ENCODE results near the gene SLC35G1.
A peak's percentile ranks its signal among the peaks of the same experiment; 100 is the strongest.

Gene SLC35G1

GRCh38 chr10:93867525-93867924 lies 26.3 kb upstream of the SLC35G1 start:
- no peak overlapping the region for H3K4me3 ChIP-seq
- in situ Hi-C loops (cut with MboI; ENCODE audit: low sequenced_read_pairs) = no loop called here
- no peak for DNase-seq (ENCODE audit: low spot score in 2 of 2)
- H3K36me3 ChIP-seq (replicated peaks) = no peaks in the 10 kb centered on the region
- H3K4me1 ChIP-seq = no peaks in the 10 kb centered on the region
- H3K27me3 ChIP-seq (ENCODE audit: low read depth) = peaks cover 11% of the 10 kb centered on the region
- no peaks in the 10 kb centered on the region; the same call in 1 of the 2 replicates for H3K9me3 ChIP-seq

DNA sequence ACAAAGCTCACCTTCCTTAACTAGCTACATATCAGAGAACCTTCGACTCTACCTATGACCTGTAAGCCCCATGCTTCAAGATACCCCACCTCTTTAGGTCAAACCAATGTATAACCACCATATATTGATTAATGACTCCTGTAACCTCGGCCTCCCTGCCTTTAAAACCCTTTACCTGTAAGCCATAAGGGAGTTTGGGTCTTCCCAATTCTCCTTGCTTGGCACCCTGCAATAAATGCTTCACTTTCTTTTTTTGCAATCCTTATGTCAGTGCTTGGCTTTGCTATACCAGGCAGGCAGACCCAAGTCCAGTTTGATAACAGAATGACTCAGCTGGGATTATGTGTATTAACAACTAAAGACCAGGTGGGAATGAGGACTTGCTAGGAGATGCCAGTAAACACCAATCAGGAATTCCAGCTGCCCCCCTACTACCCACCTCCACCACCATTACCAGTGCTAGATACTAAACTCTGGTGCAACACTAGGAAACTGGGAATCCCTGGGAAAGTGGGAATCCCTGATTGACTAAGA lies 22.0 kb upstream of the SLC35G1 start:
- Histone ChIP-seq H3K9me3 (no peaks in the 10 kb centered on the region; the same call in 1 of the 2 replicates), H3K4me1 (peaks cover 8% of the 10 kb centered on the region), H3K36me3 (replicated peaks) (no peaks in the 10 kb centered on the region), H3K27me3 (ENCODE audit: low read depth) (peaks cover 6% of the 10 kb centered on the region; the same call in 1 of the 2 replicates), H3K4me3 (no peak overlapping the region)
- DNase-seq (ENCODE audit: low spot score in 2 of 2) = no peak
- in situ Hi-C loops (cut with MboI; ENCODE audit: low sequenced_read_pairs) = no loop called here

GRCh38 chr10:93872375-93873158 lies 21.2 kb upstream of the SLC35G1 start:
- H3K36me3 ChIP-seq (replicated peaks) = no peaks in the 10 kb centered on the region
- in situ Hi-C loops (cut with MboI; ENCODE audit: low sequenced_read_pairs) = no loop called here
- no peak for DNase-seq (ENCODE audit: low spot score in 2 of 2)
- H3K4me3 ChIP-seq = no peak overlapping the region
- no peaks in the 10 kb centered on the region; the same call in 1 of the 2 replicates for H3K9me3 ChIP-seq
- H3K4me1 ChIP-seq = peaks cover 8% of the 10 kb centered on the region
- H3K27me3 ChIP-seq (ENCODE audit: low read depth) = no peaks in the 10 kb centered on the region

- Histone ChIP-seq H3K27me3 (ENCODE audit: low read depth) (no peaks in the 10 kb centered on the region), H3K4me1 (peaks cover 8% of the 10 kb centered on the region), H3K4me3 (no peak overlapping the region), H3K9me3 (no peaks in the 10 kb centered on the region; the same call in 1 of the 2 replicates), H3K36me3 (replicated peaks) (no peaks in the 10 kb centered on the region)
- no peak for DNase-seq (ENCODE audit: low spot score in 2 of 2)
- in situ Hi-C loops (cut with MboI; ENCODE audit: low sequenced_read_pairs) = no loop called here
Measured at GRCh38 chr10:93873420-93874115, 20.2 kb upstream of the SLC35G1 start.

DNA sequence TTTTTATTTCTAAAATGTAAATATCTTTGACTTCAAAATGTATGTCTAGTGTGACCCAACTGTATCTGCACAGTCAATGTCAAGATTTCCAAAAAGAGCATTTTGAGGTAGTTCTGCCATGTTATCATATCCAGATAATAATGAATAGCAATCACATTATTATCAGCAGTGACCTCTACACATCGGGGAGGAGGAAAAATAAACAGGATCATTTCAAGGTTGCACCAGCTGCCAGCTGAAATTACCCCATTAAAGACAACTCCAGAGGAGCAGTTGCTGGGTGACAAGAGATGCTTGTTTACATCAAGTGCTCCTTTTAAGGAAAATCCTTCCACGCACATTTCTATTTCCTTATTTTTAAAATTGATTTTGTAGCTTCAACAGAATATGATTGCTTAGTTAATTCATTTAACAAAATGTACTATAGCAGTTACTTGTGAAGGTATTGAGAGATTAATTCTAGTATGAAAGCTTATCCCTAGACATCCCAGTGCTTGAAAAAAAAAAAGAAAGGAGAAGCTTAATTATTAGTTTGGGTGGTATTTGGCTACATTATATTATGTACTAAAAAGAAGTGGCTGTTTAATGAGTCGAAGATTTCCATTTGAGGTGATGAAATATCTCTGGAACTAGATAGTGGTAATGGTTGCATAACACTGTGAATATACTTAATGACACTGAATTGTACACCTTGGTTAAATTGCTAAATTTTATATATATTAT lies 19.3 kb upstream of the SLC35G1 start:
- peaks cover 8% of the 10 kb centered on the region for H3K4me1 ChIP-seq
- no peak overlapping the region for H3K4me3 ChIP-seq
- no peaks in the 10 kb centered on the region for H3K27me3 ChIP-seq (ENCODE audit: low read depth)
- H3K9me3 ChIP-seq = no peaks in the 10 kb centered on the region; the same call in 1 of the 2 replicates
- in situ Hi-C loops (cut with MboI; ENCODE audit: low sequenced_read_pairs) = no loop called here
- no peak for DNase-seq (ENCODE audit: low spot score in 2 of 2)
- no peaks in the 10 kb centered on the region for H3K36me3 ChIP-seq (replicated peaks)

DNA sequence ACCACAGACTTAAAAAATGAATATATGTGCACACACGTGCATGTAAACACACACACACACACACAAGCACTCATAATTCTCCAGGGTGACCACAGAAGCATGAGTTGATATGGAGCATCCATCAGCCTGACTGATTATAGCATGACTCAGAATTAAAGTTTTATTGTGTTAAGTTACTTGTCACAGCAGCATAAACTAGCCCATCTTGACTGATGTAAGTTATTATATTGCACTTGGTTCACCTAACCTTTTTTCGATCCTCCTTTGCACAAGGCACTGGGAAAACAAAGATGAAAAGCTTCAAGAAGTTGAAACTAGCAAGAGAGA lies 18.8 kb upstream of the SLC35G1 start:
- Histone ChIP-seq H3K4me1 (peaks cover 8% of the 10 kb centered on the region), H3K36me3 (replicated peaks) (no peaks in the 10 kb centered on the region), H3K9me3 (no peaks in the 10 kb centered on the region; the same call in 1 of the 2 replicates), H3K27me3 (ENCODE audit: low read depth) (no peaks in the 10 kb centered on the region), H3K4me3 (no peak overlapping the region)
- in situ Hi-C loops (cut with MboI; ENCODE audit: low sequenced_read_pairs) = no loop called here
- no peak for DNase-seq (ENCODE audit: low spot score in 2 of 2)

DNA sequence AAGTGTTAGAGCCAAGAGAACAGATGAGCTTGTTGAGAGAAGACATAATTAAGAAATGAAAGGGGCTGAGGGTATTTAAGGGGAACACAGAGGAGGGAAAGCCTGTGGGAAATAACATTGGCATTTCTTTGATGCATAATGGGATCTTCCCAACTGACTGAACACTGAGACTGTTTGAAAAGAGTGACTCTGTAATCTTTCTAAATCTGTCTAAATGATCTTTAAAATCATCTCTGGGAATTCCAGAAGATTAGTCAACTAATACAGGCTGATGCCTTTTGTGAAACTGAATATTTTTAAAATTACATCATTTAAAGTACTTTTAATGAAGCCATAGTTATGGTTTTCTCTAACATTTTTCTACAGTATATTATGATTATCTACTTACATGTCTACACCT lies 17.4 kb upstream of the SLC35G1 start:
- peaks cover 8% of the 10 kb centered on the region for H3K4me1 ChIP-seq
- no peak overlapping the region for H3K4me3 ChIP-seq
- no peaks in the 10 kb centered on the region for H3K36me3 ChIP-seq (replicated peaks)
- H3K27me3 ChIP-seq (ENCODE audit: low read depth) = no peaks in the 10 kb centered on the region
- H3K9me3 ChIP-seq = no peaks in the 10 kb centered on the region; the same call in 1 of the 2 replicates
- DNase-seq (ENCODE audit: low spot score in 2 of 2) = no peak
- in situ Hi-C loops (cut with MboI; ENCODE audit: low sequenced_read_pairs) = no loop called here

DNA sequence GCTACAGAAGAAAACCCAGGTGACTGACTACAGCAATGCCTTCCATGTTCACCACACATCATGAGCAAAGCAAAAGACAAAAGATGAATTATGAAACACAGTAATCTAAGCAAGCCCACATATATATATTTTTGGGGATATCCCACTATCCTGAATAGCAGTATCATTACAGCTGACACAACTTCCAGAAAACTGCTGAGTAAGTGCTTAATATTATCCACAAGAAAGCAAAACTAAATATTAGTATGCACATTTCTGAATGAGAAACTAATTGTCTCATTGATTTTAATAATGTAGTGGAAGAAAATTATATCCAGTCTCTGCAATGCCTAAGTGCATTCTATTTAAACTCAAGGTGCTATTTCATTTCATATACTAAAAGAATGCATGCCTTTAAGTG lies 14.5 kb upstream of the SLC35G1 start:
- H3K36me3 ChIP-seq (replicated peaks) = no peaks in the 10 kb centered on the region
- in situ Hi-C loops (cut with MboI; ENCODE audit: low sequenced_read_pairs) = no loop called here
- no peak overlapping the region for H3K4me3 ChIP-seq

DNA sequence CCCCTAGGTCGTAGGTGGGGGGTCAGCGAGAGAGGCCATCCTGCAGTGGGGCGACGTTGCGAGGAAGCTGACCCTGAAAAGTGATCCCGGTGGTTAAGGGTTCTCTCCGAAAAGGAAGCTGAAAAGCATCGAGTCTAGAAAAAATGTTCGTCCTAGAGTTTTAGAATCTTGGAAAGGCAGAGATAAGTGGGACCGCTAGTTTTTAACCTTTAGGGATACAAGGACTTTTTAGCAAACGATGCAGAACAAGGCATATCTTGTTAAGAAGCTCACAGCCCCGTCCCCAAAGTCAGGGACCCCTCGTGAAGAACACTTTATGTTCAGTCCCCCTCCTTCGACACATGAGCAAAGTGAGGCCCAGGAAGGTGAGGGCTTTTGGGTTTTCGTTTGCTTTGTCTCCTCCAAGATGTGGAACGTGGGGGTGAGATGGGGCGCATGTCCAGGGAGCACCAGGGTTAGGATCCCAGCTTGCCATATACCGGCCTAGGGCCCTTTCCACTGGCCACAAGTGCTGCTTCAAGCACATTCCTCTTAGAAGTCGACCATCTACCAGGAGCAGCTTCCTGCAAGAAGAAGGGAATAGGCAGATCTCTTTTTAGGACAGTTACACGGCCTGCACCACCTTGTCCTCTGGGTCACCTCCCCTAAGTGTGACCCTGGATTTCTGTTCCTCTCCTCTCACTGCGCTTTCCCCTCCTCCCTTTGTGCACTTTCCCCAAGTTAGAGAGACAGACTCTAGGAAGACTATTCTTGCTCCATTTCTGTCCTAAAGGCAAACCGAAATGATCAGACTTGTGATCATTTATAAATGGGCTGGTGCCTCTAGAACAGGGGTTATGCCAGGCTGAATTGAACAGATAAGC lies 969 bp downstream of the SLC35G1 start:
- in situ Hi-C loops (cut with MboI; ENCODE audit: low sequenced_read_pairs) = no loop called here
- Histone ChIP-seq H3K4me3 (peak overlapping the region; percentile 61), H3K4me1 (peaks cover 14% of the 10 kb centered on the region), H3K27me3 (ENCODE audit: low read depth) (no peaks in the 10 kb centered on the region), H3K9me3 (no peaks in the 10 kb centered on the region), H3K36me3 (replicated peaks) (peaks cover 10% of the 10 kb centered on the region)
- DNase-seq (ENCODE audit: low spot score in 2 of 2) = peak in 1 of 2 experiments; percentile 30

More for the DNA sequence above, 14.5 kb upstream of the SLC35G1 start:
- Histone ChIP-seq H3K4me1 (no peaks in the 10 kb centered on the region), H3K9me3 (no peaks in the 10 kb centered on the region), H3K27me3 (ENCODE audit: low read depth) (no peaks in the 10 kb centered on the region)
- DNase-seq (ENCODE audit: low spot score in 2 of 2) = no peak

DNA sequence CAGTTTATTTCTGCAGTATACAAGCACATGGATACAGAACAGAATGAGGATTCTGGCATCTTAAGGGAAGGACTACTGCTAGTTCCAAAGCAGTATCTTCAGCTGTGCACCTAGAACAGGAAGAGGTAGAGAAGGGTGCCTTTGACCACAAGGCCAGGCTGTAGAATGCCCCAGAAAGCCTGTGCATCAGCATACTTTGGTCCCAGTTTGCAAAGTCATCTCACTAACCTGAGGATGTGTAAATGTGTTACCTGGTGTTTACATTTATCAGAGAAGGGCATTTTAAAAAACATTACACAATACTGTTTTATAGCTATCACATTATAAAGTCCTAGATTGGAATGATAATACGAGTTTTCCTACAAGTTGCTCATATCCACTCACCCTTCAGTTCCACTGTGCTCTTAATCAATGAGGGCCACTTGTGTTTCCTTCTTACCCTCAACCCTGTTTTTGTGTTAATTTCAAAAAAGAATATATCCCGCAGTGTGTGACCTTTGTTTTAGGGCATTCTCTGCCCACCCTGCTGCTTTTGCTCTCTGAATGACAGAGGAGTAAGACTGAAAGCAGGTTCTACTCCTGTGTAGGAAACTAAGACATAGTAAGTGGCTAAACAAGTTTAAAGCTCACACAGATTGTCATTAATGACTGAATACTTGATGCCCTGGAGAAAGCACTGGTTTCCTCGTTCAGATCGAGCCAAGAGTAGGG lies 3.4 kb downstream of the SLC35G1 start:
- Histone ChIP-seq H3K9me3 (no peaks in the 10 kb centered on the region), H3K27me3 (ENCODE audit: low read depth) (no peaks in the 10 kb centered on the region), H3K4me1 (peaks cover 14% of the 10 kb centered on the region), H3K36me3 (replicated peaks) (peaks cover 10% of the 10 kb centered on the region), H3K4me3 (no peak overlapping the region)
- no peak for DNase-seq (ENCODE audit: low spot score in 2 of 2)
- in situ Hi-C loops (cut with MboI; ENCODE audit: low sequenced_read_pairs) = no loop called here

DNA sequence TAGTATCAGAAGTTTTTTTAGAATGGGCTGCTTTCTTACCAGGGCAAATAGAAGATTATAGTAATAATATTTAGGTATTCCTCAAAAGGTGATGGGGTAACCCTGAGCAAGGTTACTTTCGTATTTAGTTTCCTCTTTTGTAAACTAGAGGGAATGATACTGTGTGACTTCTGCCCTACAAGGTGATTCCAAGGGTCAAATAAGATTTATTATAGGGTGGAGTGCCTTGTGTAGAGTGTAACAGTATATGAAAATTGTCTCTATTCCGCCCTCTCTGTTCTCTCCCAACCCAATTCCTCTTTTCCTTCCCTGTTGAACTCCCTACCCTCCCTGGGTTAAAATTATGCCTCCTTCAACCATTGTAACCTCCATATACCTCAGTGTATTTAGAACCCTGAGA lies 5.3 kb downstream of the SLC35G1 start:
- Histone ChIP-seq H3K4me3 (no peak overlapping the region), H3K9me3 (no peaks in the 10 kb centered on the region), H3K27me3 (ENCODE audit: low read depth) (no peaks in the 10 kb centered on the region), H3K36me3 (replicated peaks) (peaks cover 10% of the 10 kb centered on the region), H3K4me1 (peaks cover 10% of the 10 kb centered on the region)
- in situ Hi-C loops (cut with MboI; ENCODE audit: low sequenced_read_pairs) = no loop called here
- no peak for DNase-seq (ENCODE audit: low spot score in 2 of 2)

DNA sequence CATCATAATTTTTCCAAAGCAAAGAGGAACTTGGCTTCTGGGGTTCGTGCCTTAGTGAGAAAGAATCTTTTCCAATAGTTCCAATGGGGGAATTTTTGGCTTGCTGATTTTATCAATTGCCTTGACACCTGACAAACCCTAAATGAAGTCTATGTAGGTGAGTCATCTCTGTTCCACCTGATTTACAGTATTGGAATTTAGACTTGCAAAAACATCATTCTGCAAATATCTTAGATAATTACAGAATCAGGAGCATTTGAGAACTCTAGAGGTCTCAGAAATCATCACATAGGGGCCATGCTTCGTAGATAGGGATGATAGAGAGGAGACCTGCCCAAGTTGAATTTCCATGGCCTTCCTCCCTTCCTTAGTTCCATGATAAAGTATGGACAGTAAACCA lies 9.3 kb downstream of the SLC35G1 start:
- Histone ChIP-seq H3K36me3 (replicated peaks) (peaks cover 4% of the 10 kb centered on the region), H3K27me3 (ENCODE audit: low read depth) (no peaks in the 10 kb centered on the region), H3K4me1 (no peaks in the 10 kb centered on the region), H3K4me3 (no peak overlapping the region), H3K9me3 (no peaks in the 10 kb centered on the region)
- DNase-seq (ENCODE audit: low spot score in 2 of 2) = no peak
- in situ Hi-C loops (cut with MboI; ENCODE audit: low sequenced_read_pairs) = no loop called here

All from HAP-1 (cell line).